H9 (cell line): Measurements from ENCODE around the gene CREG1. TPM values are rescaled to one million over a fixed set of nuclear protein-coding genes. Genes with fewer than 3 reads are reported as not detected.

Experiments
- DNase-seq: peaks from one replicate; pipeline ENCODE4 v3.0.0-alpha.2; 2017
- H2AFZ ChIP-seq: one replicate; pipeline ENCODE4 v1.6.1; 2013; ENCODE audit warnings: mild to moderate bottlenecking, low read length, control low read depth, moderate library complexity
- H2AK5ac ChIP-seq: 2 replicates; pipeline ENCODE4 v1.6.1; 2013; ENCODE audit warnings: low read length, control low read depth, mixed read lengths; ENCODE audit not compliant: insufficient read length
- H2BK120ac ChIP-seq: one replicate; pipeline ENCODE4 v1.6.1; 2013; ENCODE audit warnings: low read depth, mild to moderate bottlenecking, low read length, control low read depth, inconsistent platforms; ENCODE audit not compliant: poor library complexity, severe bottlenecking
- H2BK12ac ChIP-seq: 2 replicates; pipeline ENCODE4 v1.6.1; 2013; ENCODE audit warnings: low read length, control low read depth, mixed read lengths, low read depth; ENCODE audit not compliant: insufficient read length
- H2BK15ac ChIP-seq: 2 replicates; pipeline ENCODE4 v1.6.1; 2013; ENCODE audit warnings: low read depth, low read length, control low read depth
- H2BK20ac ChIP-seq: one replicate; pipeline ENCODE4 v1.6.1; 2013; ENCODE audit warnings: low read depth, mild to moderate bottlenecking, low read length, control low read depth, inconsistent platforms; ENCODE audit not compliant: poor library complexity, severe bottlenecking
- H2BK5ac ChIP-seq: 2 replicates; pipeline ENCODE4 v1.6.1; 2013; ENCODE audit warnings: low read length, control low read depth, mixed read lengths; ENCODE audit not compliant: insufficient read length
- H3K14ac ChIP-seq: 2 replicates; pipeline ENCODE4 v1.6.1; 2013; ENCODE audit warnings: low read length, control low read depth; ENCODE audit not compliant: insufficient read depth
- H3K18ac ChIP-seq: 2 replicates; pipeline ENCODE4 v1.6.1; 2013; ENCODE audit warnings: low read depth, mild to moderate bottlenecking, mixed read lengths, low read length, control low read depth; ENCODE audit not compliant: insufficient read length
- H3K23ac ChIP-seq: 2 replicates; pipeline ENCODE4 v1.6.1; 2013; ENCODE audit warnings: low read length, control low read depth, mixed read lengths, low read depth; ENCODE audit not compliant: insufficient read length
- H3K23me2 ChIP-seq: 2 replicates; pipeline ENCODE4 v1.6.1; 2013; ENCODE audit warnings: low read depth, mild to moderate bottlenecking, mixed read lengths, low read length, control low read depth; ENCODE audit not compliant: insufficient read length, poor library complexity, severe bottlenecking
- H3K27ac ChIP-seq: 2 replicates; pipeline ENCODE4 v1.5.1; 2013; ENCODE audit warnings: low read length, control low read depth, mixed read lengths, low read depth; ENCODE audit not compliant: insufficient read length
- H3K27me3 ChIP-seq: 2 replicates; pipeline ENCODE4 v1.6.1; 2013; ENCODE audit warnings: low read length, control low read depth, inconsistent platforms; ENCODE audit not compliant: insufficient read depth
- H3K4ac ChIP-seq: 2 replicates; pipeline ENCODE4 v1.6.1; 2013; ENCODE audit warnings: low read depth, mild to moderate bottlenecking, control low read depth, inconsistent platforms, low read length, moderate library complexity
- H3K4me1 ChIP-seq: 2 replicates; pipeline ENCODE4 v1.6.1; 2013; ENCODE audit warnings: low read length, control low read depth, inconsistent platforms; ENCODE audit not compliant: insufficient read depth
- H3K4me2 ChIP-seq: 2 replicates; pipeline ENCODE4 v1.6.1; 2013; ENCODE audit warnings: low read length, control low read depth, mixed read lengths; ENCODE audit not compliant: insufficient read length, insufficient read depth
- H3K56ac ChIP-seq: 2 replicates; pipeline ENCODE4 v1.6.1; 2013; ENCODE audit warnings: low read depth, mild to moderate bottlenecking, mixed read lengths, low read length, control low read depth; ENCODE audit not compliant: insufficient read length
- H3K79me1 ChIP-seq: 2 replicates; pipeline ENCODE4 v1.6.1; 2013; ENCODE audit warnings: low read depth, mild to moderate bottlenecking, moderate library complexity, low read length, control low read depth, inconsistent platforms; ENCODE audit not compliant: insufficient read depth, poor library complexity, severe bottlenecking
- H3K79me2 ChIP-seq: 2 replicates; pipeline ENCODE4 v1.6.1; 2013; ENCODE audit warnings: low read length, control low read depth, inconsistent platforms; ENCODE audit not compliant: insufficient read depth
- H3K9ac ChIP-seq: 2 replicates; pipeline ENCODE4 v1.6.1; 2013; ENCODE audit warnings: low read length, control low read depth, mixed read lengths; ENCODE audit not compliant: insufficient read length; ENCODE audit errors: extremely low read depth
- H3K9me3 ChIP-seq: one replicate; pipeline ENCODE4 v1.6.1; 2013; ENCODE audit warnings: low read depth, low read length, inconsistent platforms; ENCODE audit not compliant: control insufficient read depth
- H3T11ph ChIP-seq: one replicate; pipeline ENCODE4 v1.6.1; 2013; ENCODE audit warnings: mild to moderate bottlenecking, low read length, control low read depth, inconsistent platforms
- H4K20me1 ChIP-seq: one replicate; pipeline ENCODE4 v1.6.1; 2013; ENCODE audit not compliant: control insufficient read depth, insufficient read length, insufficient read depth
- H4K5ac ChIP-seq: 2 replicates; pipeline ENCODE4 v1.6.1; 2013; ENCODE audit warnings: low read depth, mild to moderate bottlenecking, mixed read lengths, low read length, control low read depth; ENCODE audit not compliant: insufficient read length
- H4K8ac ChIP-seq: replicated peaks from 2 replicates; pipeline ENCODE4 v1.6.1; 2013; ENCODE audit warnings: low read length, control low read depth, mixed read lengths, low read depth; ENCODE audit not compliant: insufficient read length
- H4K91ac ChIP-seq: 2 replicates; pipeline ENCODE4 v1.6.1; 2013; ENCODE audit warnings: low read depth, mild to moderate bottlenecking, moderate library complexity, mixed read lengths, low read length, control low read depth; ENCODE audit not compliant: insufficient read length
- H3K27ac Mint-ChIP-seq, 3 experiments: 2 replicates in 2 of 3; 3 replicates in 1 of 3; pipeline ENCODE4 v1.8.0; 2020 to 2021; ENCODE audit warnings: mixed read lengths in 3 of 3, mild to moderate bottlenecking in 1 of 3, moderate library complexity in 1 of 3
- H3K27me3 Mint-ChIP-seq: 2 replicates; pipeline ENCODE4 v1.8.0; 2021; ENCODE audit warnings: low read depth, mild to moderate bottlenecking, moderate library complexity, mixed read lengths
- H3K36me3 Mint-ChIP-seq, 3 experiments: 2 replicates in 2 of 3; 3 replicates in 1 of 3; pipeline ENCODE4 v1.8.0; 2020 to 2021; ENCODE audit warnings: low read depth in 3 of 3, mixed read lengths in 3 of 3; ENCODE audit not compliant: insufficient read depth in 1 of 3
- H3K4me1 Mint-ChIP-seq, 2 experiments: 2 replicates each; pipeline ENCODE4 v1.8.0; 2020; ENCODE audit warnings: mixed read lengths in 2 of 2
- H3K4me3 Mint-ChIP-seq, 2 experiments: 2 replicates in 1 of 2; 3 replicates in 1 of 2; pipeline ENCODE4 v1.8.0; 2020 to 2021; ENCODE audit warnings: mild to moderate bottlenecking in 2 of 2, mixed read lengths in 2 of 2, moderate library complexity in 1 of 2
- H3K9me3 Mint-ChIP-seq, 2 experiments: 2 replicates in 1 of 2; 3 replicates in 1 of 2; pipeline ENCODE4 v1.8.0; 2020; ENCODE audit warnings: mild to moderate bottlenecking in 2 of 2, mixed read lengths in 2 of 2, moderate library complexity in 1 of 2
- CTCF ChIP-seq: fragments of 200-600 bp; sonication (generic); conservative IDR thresholded peaks from 3 replicates; pipeline ENCODE4 v1.8.0; 2021; ENCODE audit warnings: antibody characterized with exemption, mild to moderate bottlenecking
- WGBS: extraction: QIAGEN DNeasy Blood & Tissue Kit; methylation state at CpG from one replicate; pipeline ENCODE4 v1.1.7; 2013; ENCODE audit warnings: missing lambda C conversion rate, low lambda C conversion rate, mixed read lengths; ENCODE audit not compliant: insufficient read length; ENCODE audit errors: extremely low coverage; 5-methylcytosine and 5-hydroxymethylcytosine counted together
- total RNA-seq: library from RNA; stranded (reverse); gene quantifications from 2 replicates; pipeline ENCODE4 v1.2.1, GENCODE V29; 2021

The CREG1 gene
- total RNA-seq, 1 experiment from 2014 or later: 19.8 TPM

- Mint-ChIP-seq H3K27me3 (peaks cover 3% of the 10 kb centered on the region), H3K9me3 (peaks cover 2 to 6% of the 10 kb centered on the region in 2 experiments; a peak in 2 of 5 replicates), H3K4me1 (peaks cover 4 to 8% of the 10 kb centered on the region in 2 experiments; a peak in 1 of 4 replicates), H3K36me3 (no peaks in the 10 kb centered on the region), H3K27ac (no peak overlapping the region), H3K4me3 (no peak overlapping the region)
- H3K4me2 ChIP-seq: no peak overlapping the region
- H3K23ac ChIP-seq: no peak overlapping the region
- H3K27ac ChIP-seq: no peak overlapping the region
- H3K4me1 ChIP-seq: no peaks in the 10 kb centered on the region
- no peak overlapping the region for H2BK15ac ChIP-seq
- TF ChIP-seq CTCF: no peak
- H3K56ac ChIP-seq: no peak overlapping the region
- H4K20me1 ChIP-seq: no peaks in the 10 kb centered on the region
- H2BK5ac ChIP-seq: no peak overlapping the region
- no peak overlapping the region for H3K18ac ChIP-seq
- H3K14ac ChIP-seq: no peak overlapping the region
- no CpG with 5 or more reads among the region's 3 CpGs for WGBS
- H2BK20ac ChIP-seq: no peak overlapping the region
- H3T11ph ChIP-seq: no peak overlapping the region
- no peak overlapping the region for H4K5ac ChIP-seq
- no peaks in the 10 kb centered on the region for H3K23me2 ChIP-seq
- H3K4ac ChIP-seq: no peak overlapping the region
- no peak for DNase-seq
- H2BK120ac ChIP-seq: no peak overlapping the region
- no peak overlapping the region for H2AFZ ChIP-seq
- H3K27me3 ChIP-seq: no peaks in the 10 kb centered on the region
- no peak overlapping the region for H3K9ac ChIP-seq
- H3K9me3 ChIP-seq: no peaks in the 10 kb centered on the region
- H2BK12ac ChIP-seq: no peak overlapping the region
- no peak overlapping the region for H2AK5ac ChIP-seq
- no peaks in the 10 kb centered on the region for H3K79me1 ChIP-seq
- no peak overlapping the region for H4K91ac ChIP-seq
- no peaks in the 10 kb centered on the region for H3K79me2 ChIP-seq
- no peak overlapping the region for H4K8ac ChIP-seq
Measured at GRCh38 chr1:167566766-167567165, 13.2 kb upstream of the CREG1 start.
